Activated effector memory CD4-positive, alpha-beta T cell treated with anti-CD3 and anti-CD28 coated beads, Interleukin-2, amount 50 U/mL, for 16 hours (primary cell): ENCODE data around the gene PRR15L.
"Not testable (repeated sequence)": the region's sequence is repeated elsewhere in the genome, so short reads cannot be mapped to it uniquely, and the experiment has no call there.

Experiments used
- DNase-seq: peaks from one replicate; pipeline ENCODE4 v3.0.0-alpha.2; 2020

PRR15L gene

GRCh38 chr17:47956791-47957590 is 692 bp downstream of the PRR15L start:
- DNase-seq, result no peak

GRCh38 chr17:47955497-47956461 is 1.9 kb downstream of the PRR15L start:
- DNase-seq, result no peak

GRCh38 chr17:47953909-47954308 is 3.8 kb downstream of the PRR15L start:
- DNase-seq, result no peak

- DNase-seq, result no peak
These were observed 5.3 kb downstream of the PRR15L start for GRCh38 chr17:47952171-47953021.

- no peak for DNase-seq
These were observed 7.2 kb downstream of the PRR15L start for GRCh38 chr17:47950448-47950847.

- DNase-seq, result no peak
These were observed 7.7 kb downstream of the PRR15L start for GRCh38 chr17:47949946-47950345.

GRCh38 chr17:47949197-47949759 is 8.4 kb downstream of the PRR15L start:
- peak; percentile 93 for DNase-seq

GRCh38 chr17:47948706-47949196 is 8.9 kb downstream of the PRR15L start:
- no peak for DNase-seq

- peak; percentile 90 for DNase-seq
These were observed 10.7 kb downstream of the PRR15L start for GRCh38 chr17:47946929-47947397.

GRCh38 chr17:47946516-47946915 is 11.2 kb downstream of the PRR15L start:
- DNase-seq, result no peak

- no peak for DNase-seq
These were observed 11.9 kb downstream of the PRR15L start for GRCh38 chr17:47945529-47946508.

GRCh38 chr17:47945080-47945479 is 12.6 kb downstream of the PRR15L start:
- DNase-seq, result no peak

GRCh38 chr17:47942568-47942967 is 15.1 kb downstream of the PRR15L start:
- DNase-seq, result no peak

- DNase-seq, result peak; percentile 65
These were observed 15.6 kb downstream of the PRR15L start for GRCh38 chr17:47942096-47942510.

- peak; percentile 98 for DNase-seq
These were observed 16.2 kb downstream of the PRR15L start, which contains the start of gene PNPO for GRCh38 chr17:47941246-47942095. Gene PNPO, plus strand, starts transcription at chr17:47941571. Its CDS starts 105 bp downstream, at chr17:47941676.

GRCh38 chr17:47937941-47938340 is 19.7 kb downstream of the PRR15L start:
- no peak for DNase-seq

GRCh38 chr17:47935961-47936360 is 21.7 kb downstream of the PRR15L start:
- no peak for DNase-seq

- DNase-seq, result not testable (repeated sequence)
These were observed 22.2 kb downstream of the PRR15L start for GRCh38 chr17:47935468-47935867.

- no peak for DNase-seq
These were observed 22.8 kb downstream of the PRR15L start for GRCh38 chr17:47934856-47935255.

- no peak for DNase-seq
These were observed 25.8 kb downstream of the PRR15L start for GRCh38 chr17:47931848-47932247.
